Measurements from ENCODE around the gene PDE4B.
"Not testable (repeated sequence)": the region's sequence is repeated elsewhere in the genome, so short reads cannot be mapped to it uniquely, and the experiment has no call there.

Gene PDE4B

GRCh38 chr1:66312271-66312990 lies 519.7 kb downstream of the PDE4B start:
- DNase-seq (ENCODE audit: low read depth), result no peak

- DNase-seq (ENCODE audit: low read depth), result no peak
Measured at GRCh38 chr1:66313429-66313828, 520.7 kb downstream of the PDE4B start.

- DNase-seq (ENCODE audit: low read depth), result no peak
Measured at GRCh38 chr1:66315671-66316070, 523.0 kb downstream of the PDE4B start.

- no peak for DNase-seq (ENCODE audit: low read depth)
Measured at GRCh38 chr1:66316464-66317247, 524.0 kb downstream of the PDE4B start.

GRCh38 chr1:66317248-66317515 lies 524.5 kb downstream of the PDE4B start:
- no peak for DNase-seq (ENCODE audit: low read depth)

GRCh38 chr1:66320231-66320630 lies 527.5 kb downstream of the PDE4B start:
- DNase-seq (ENCODE audit: low read depth), result no peak

- DNase-seq (ENCODE audit: low read depth), result not testable (repeated sequence)
Measured at GRCh38 chr1:66322462-66322861, 529.8 kb downstream of the PDE4B start.

GRCh38 chr1:66323958-66324625 lies 531.4 kb downstream of the PDE4B start:
- DNase-seq (ENCODE audit: low read depth), result no peak

GRCh38 chr1:66325594-66326380 lies 533.1 kb downstream of the PDE4B start:
- DNase-seq (ENCODE audit: low read depth), result no peak

GRCh38 chr1:66326867-66327266 lies 534.2 kb downstream of the PDE4B start:
- DNase-seq (ENCODE audit: low read depth), result no peak

- DNase-seq (ENCODE audit: low read depth), result no peak
Measured at GRCh38 chr1:66327588-66327987, 534.9 kb downstream of the PDE4B start.

- DNase-seq (ENCODE audit: low read depth), result no peak
Measured at GRCh38 chr1:66328896-66329295, 536.2 kb downstream of the PDE4B start.

- DNase-seq (ENCODE audit: low read depth), result no peak
Measured at GRCh38 chr1:66330722-66331141, 538.0 kb downstream of the PDE4B start.

- no peak for DNase-seq (ENCODE audit: low read depth)
Measured at GRCh38 chr1:66331658-66332547, 539.2 kb downstream of the PDE4B start.

- no peak for DNase-seq (ENCODE audit: low read depth)
Measured at GRCh38 chr1:66332548-66332901, 539.8 kb downstream of the PDE4B start.

GRCh38 chr1:66333466-66334199 lies 540.9 kb downstream of the PDE4B start:
- no peak for DNase-seq (ENCODE audit: low read depth)

GRCh38 chr1:66334318-66334717 lies 541.6 kb downstream of the PDE4B start:
- no peak for DNase-seq (ENCODE audit: low read depth)

GRCh38 chr1:66335125-66335524 lies 542.4 kb downstream of the PDE4B start:
- no peak for DNase-seq (ENCODE audit: low read depth)

GRCh38 chr1:66335859-66336640 lies 543.4 kb downstream of the PDE4B start:
- DNase-seq (ENCODE audit: low read depth), result peak; percentile 40

- DNase-seq (ENCODE audit: low read depth), result no peak
Measured at GRCh38 chr1:66336641-66336990, 543.9 kb downstream of the PDE4B start.

Measured in stimulated activated CD4-positive, alpha-beta T cell treated with anti-CD3 and anti-CD28 coated beads, Interleukin-2, amount 100 ng/mL, for 4 hours (primary cell).